MG63 (cell line): ENCODE results near the gene ANKS1B. TPM values are rescaled to one million over a fixed set of nuclear protein-coding genes. Genes with fewer than 3 reads are reported as not detected.
"Not testable (repeated sequence)": the region's sequence is repeated elsewhere in the genome, so short reads cannot be mapped to it uniquely, and the experiment has no call there.

Experiments
- DNase-seq: peaks from one replicate; pipeline ENCODE4 v3.0.0-alpha.2; 2020
- H3K27me3 ChIP-seq: fragments of 250-450 bp; sonication (Bioruptor Pico); 2 replicates; pipeline ENCODE4 v1.5.1; 2020; ENCODE audit warnings: mild to moderate bottlenecking, moderate library complexity
- H3K36me3 ChIP-seq: fragments of 250-450 bp; sonication (Bioruptor Pico); 2 replicates; pipeline ENCODE4 v1.5.1; 2020; ENCODE audit warnings: mild to moderate bottlenecking, moderate library complexity
- H3K4me3 ChIP-seq: fragments of 250-450 bp; sonication (Bioruptor Pico); 2 replicates; pipeline ENCODE4 v1.5.1; 2020; ENCODE audit warnings: mild to moderate bottlenecking, moderate library complexity
- H3K9me3 ChIP-seq: fragments of 250-450 bp; sonication (Bioruptor Pico); 2 replicates; pipeline ENCODE4 v1.5.1; 2020; ENCODE audit warnings: mild to moderate bottlenecking, moderate library complexity
- total RNA-seq: library from RNA; depleted of rRNA; stranded (reverse); fragments of >200 nt; shearing (Covaris generic); gene quantifications from 2 replicates; pipeline ENCODE4 v1.2.3, GENCODE V29; 2014; ENCODE audit warnings: low replicate concordance

ANKS1B gene
- total RNA-seq, 1 experiment from 2014 or later: 0.10 TPM

- DNase-seq: no peak
- Histone ChIP-seq H3K36me3 (no peaks in the 10 kb centered on the region), H3K4me3 (no peak overlapping the region), H3K9me3 (no peaks in the 10 kb centered on the region), H3K27me3 (no peaks in the 10 kb centered on the region)
Observed at GRCh38 chr12:99758997-99759396, 225.7 kb downstream of the ANKS1B start.

- H3K4me3 ChIP-seq: no peak overlapping the region
- no peak for DNase-seq
- H3K27me3 ChIP-seq: no peaks in the 10 kb centered on the region
- no peaks in the 10 kb centered on the region for H3K36me3 ChIP-seq
- H3K9me3 ChIP-seq: no peaks in the 10 kb centered on the region
Observed at GRCh38 chr12:99752740-99753139, 232.0 kb downstream of the ANKS1B start.

- Histone ChIP-seq H3K4me3 (no peak overlapping the region), H3K9me3 (no peaks in the 10 kb centered on the region), H3K36me3 (no peaks in the 10 kb centered on the region), H3K27me3 (no peaks in the 10 kb centered on the region)
- DNase-seq: no peak
Observed at GRCh38 chr12:99746538-99746937, 238.2 kb downstream of the ANKS1B start.

GRCh38 chr12:99745895-99746294 is 238.8 kb downstream of the ANKS1B start:
- no peaks in the 10 kb centered on the region for H3K36me3 ChIP-seq
- H3K27me3 ChIP-seq: no peaks in the 10 kb centered on the region
- no peak overlapping the region for H3K4me3 ChIP-seq
- no peaks in the 10 kb centered on the region for H3K9me3 ChIP-seq
- DNase-seq: no peak

GRCh38 chr12:99745121-99745520 is 239.6 kb downstream of the ANKS1B start:
- DNase-seq: no peak

GRCh38 chr12:99736760-99737269 is 247.9 kb downstream of the ANKS1B start:
- Histone ChIP-seq H3K4me3 (no peak overlapping the region), H3K9me3 (no peaks in the 10 kb centered on the region), H3K36me3 (no peaks in the 10 kb centered on the region), H3K27me3 (no peaks in the 10 kb centered on the region)
- no peak for DNase-seq

More at GRCh38 chr12:99745121-99745520, 239.6 kb downstream of the ANKS1B start:
- Histone ChIP-seq H3K9me3 (no peaks in the 10 kb centered on the region), H3K27me3 (no peaks in the 10 kb centered on the region), H3K4me3 (no peak overlapping the region), H3K36me3 (no peaks in the 10 kb centered on the region)

GRCh38 chr12:99732131-99732530 is 252.6 kb downstream of the ANKS1B start:
- H3K36me3 ChIP-seq: no peaks in the 10 kb centered on the region
- H3K27me3 ChIP-seq: no peaks in the 10 kb centered on the region
- H3K4me3 ChIP-seq: no peak overlapping the region
- no peak for DNase-seq
- no peaks in the 10 kb centered on the region for H3K9me3 ChIP-seq

- Histone ChIP-seq H3K9me3 (no peaks in the 10 kb centered on the region), H3K4me3 (no peak overlapping the region), H3K36me3 (no peaks in the 10 kb centered on the region), H3K27me3 (no peaks in the 10 kb centered on the region)
- no peak for DNase-seq
Observed at GRCh38 chr12:99722690-99723486, 261.8 kb downstream of the ANKS1B start.

GRCh38 chr12:99721715-99722275 is 262.9 kb downstream of the ANKS1B start:
- no peak overlapping the region for H3K4me3 ChIP-seq
- H3K27me3 ChIP-seq: no peaks in the 10 kb centered on the region
- no peak for DNase-seq
- no peaks in the 10 kb centered on the region for H3K36me3 ChIP-seq
- no peaks in the 10 kb centered on the region for H3K9me3 ChIP-seq

- DNase-seq, H3K4me3 ChIP-seq, H3K9me3 ChIP-seq: not testable (repeated sequence)
Observed at GRCh38 chr12:99720083-99720465, 264.7 kb downstream of the ANKS1B start.

GRCh38 chr12:99719411-99720082 is 265.2 kb downstream of the ANKS1B start:
- H3K4me3 ChIP-seq, DNase-seq, H3K36me3 ChIP-seq, H3K9me3 ChIP-seq, H3K27me3 ChIP-seq: not testable (repeated sequence)

More at GRCh38 chr12:99720083-99720465, 264.7 kb downstream of the ANKS1B start:
- not testable (repeated sequence) for H3K27me3 ChIP-seq, H3K36me3 ChIP-seq

GRCh38 chr12:99715841-99716510 is 268.8 kb downstream of the ANKS1B start:
- H3K9me3 ChIP-seq, DNase-seq, H3K27me3 ChIP-seq, H3K4me3 ChIP-seq, H3K36me3 ChIP-seq: not testable (repeated sequence)

- H3K9me3 ChIP-seq, H3K36me3 ChIP-seq, H3K4me3 ChIP-seq, DNase-seq, H3K27me3 ChIP-seq: not testable (repeated sequence)
Observed at GRCh38 chr12:99714921-99715320, 269.8 kb downstream of the ANKS1B start.

- Histone ChIP-seq H3K4me3 (no peak overlapping the region), H3K9me3 (no peaks in the 10 kb centered on the region), H3K27me3 (no peaks in the 10 kb centered on the region), H3K36me3 (no peaks in the 10 kb centered on the region)
- no peak for DNase-seq
Observed at GRCh38 chr12:99713946-99714520, 270.7 kb downstream of the ANKS1B start.

GRCh38 chr12:99712281-99712680 is 272.5 kb downstream of the ANKS1B start:
- H3K4me3 ChIP-seq: no peak overlapping the region
- no peaks in the 10 kb centered on the region for H3K36me3 ChIP-seq
- H3K27me3 ChIP-seq: no peaks in the 10 kb centered on the region
- no peak for DNase-seq
- H3K9me3 ChIP-seq: no peaks in the 10 kb centered on the region

GRCh38 chr12:99711246-99711645 is 273.5 kb downstream of the ANKS1B start:
- Histone ChIP-seq H3K9me3 (no peaks in the 10 kb centered on the region), H3K36me3 (no peaks in the 10 kb centered on the region), H3K4me3 (no peak overlapping the region), H3K27me3 (no peaks in the 10 kb centered on the region)
- no peak for DNase-seq

GRCh38 chr12:99709619-99710018 is 275.1 kb downstream of the ANKS1B start:
- no peak for DNase-seq
- Histone ChIP-seq H3K27me3 (no peaks in the 10 kb centered on the region), H3K36me3 (no peaks in the 10 kb centered on the region), H3K4me3 (no peak overlapping the region), H3K9me3 (no peaks in the 10 kb centered on the region)
